Suppressor macrophage (primary cell): ENCODE measurements around the gene PPP2R2D.
"Not testable (repeated sequence)": the region's sequence is repeated elsewhere in the genome, so short reads cannot be mapped to it uniquely, and the experiment has no call there.

Experiments used
- DNase-seq, 4 experiments: peaks; one replicate each; pipeline ENCODE4 v3.0.0-alpha.2; 2020 to 2022

Gene PPP2R2D

DNA sequence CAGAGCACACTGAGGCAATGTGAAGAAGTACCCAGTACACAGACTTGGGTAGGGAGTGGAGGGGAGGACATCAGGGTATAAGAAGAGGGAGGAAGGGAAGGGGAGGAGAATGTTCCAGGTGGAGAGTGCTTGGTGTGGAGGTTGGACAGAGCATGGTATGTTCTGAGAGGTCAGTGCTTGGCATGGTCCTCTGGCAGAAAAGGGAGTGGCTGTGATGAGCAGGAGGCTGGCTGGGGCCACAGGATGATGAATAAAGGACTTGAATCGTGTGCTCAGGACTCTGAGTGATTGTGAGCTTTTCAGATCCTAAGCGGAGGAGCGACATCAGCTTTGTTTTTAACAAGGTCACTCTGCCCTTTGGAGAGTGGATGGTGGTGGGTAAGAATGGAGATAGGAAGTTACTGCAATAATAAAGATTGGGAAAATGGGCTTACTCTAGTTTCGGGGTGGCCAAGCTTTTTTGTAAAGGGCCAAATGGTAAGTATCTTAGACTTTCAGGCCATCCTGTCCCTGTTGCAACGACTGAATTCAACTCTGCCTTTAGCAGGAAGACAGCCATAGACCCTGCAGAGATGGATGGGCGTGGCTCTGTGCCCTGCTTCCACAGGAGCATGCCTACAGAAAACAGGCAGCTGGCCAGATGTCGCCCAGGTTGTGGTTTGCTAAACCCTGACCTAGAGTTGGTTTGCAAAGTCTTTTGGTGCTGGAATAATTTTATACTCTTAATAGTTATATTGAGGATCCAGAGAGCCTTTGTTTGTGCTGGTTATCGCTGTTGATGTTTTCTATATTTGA, 8.4 kb downstream of the PPP2R2D start:
- DNase-seq: no peak

DNA sequence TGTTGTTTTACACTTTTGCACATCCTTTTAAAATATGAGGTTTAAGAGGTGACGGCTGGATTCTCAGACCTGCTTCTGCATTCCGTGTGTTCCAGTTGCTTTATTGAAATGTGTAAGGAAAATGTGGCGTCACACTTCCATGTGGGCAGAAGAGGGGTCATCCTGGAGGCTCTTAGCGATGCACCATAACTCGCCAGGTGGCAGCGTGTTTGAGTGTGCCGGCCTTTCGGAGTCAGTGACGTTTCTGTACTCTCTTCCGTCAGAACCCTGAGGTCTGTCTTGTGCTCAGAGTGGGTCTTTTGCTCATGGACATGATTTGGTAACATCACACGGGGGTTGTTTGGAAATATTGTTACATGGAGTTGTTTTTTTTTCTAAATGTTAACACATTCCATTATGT, 9.1 kb downstream of the PPP2R2D start:
- no peak for DNase-seq

DNA sequence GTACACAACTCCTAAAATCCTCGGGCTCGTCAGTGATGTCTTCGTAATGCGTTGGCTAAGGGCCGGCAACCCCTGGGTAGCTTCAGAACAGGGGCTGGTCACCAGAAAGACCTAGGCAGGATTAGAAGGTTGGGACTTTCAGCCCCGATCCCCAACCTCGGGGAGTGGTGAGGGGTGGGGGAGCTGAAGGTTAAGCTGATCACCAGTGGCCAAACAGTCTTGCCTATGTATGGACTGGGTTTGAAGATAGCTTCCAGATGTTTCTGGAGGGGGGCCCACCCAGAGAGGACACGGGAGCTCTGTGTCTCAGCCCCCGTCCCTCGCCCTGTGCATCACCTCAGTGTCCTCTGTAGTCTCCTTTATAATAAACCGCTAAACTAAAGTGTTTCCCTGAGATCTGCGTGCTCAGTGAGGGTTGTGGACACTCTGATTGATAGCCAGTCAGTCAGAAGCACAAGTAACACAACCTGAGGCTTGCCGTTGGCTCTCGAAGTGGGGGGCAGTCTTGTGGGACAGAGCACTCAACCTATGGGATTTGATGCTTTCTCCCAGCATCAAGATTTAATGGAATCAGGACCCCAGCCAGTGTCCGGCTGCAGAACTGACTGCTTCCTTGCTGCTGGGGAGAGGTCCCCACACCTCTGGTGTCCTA, 10.0 kb downstream of the PPP2R2D start:
- no peak for DNase-seq

DNA sequence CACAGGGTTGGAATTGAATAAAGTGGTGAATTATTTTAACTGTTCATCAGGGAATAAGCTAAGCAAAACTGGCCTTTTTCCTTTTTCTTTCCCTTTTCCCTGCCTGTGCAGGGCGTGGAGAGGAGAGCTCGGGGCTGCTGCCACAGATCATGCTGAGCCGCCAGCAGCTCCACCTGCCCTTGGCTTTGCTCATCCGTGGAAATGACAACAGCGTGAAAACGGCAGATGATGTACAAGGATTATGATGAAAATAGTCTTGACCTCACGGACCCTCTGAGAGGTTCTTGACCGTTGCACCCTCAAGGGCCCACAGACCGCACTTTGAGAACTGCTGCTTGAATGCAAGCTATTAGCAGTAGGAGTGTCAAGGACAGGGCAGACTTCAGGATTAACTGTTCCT, 10.6 kb downstream of the PPP2R2D start:
- no peak for DNase-seq

DNA sequence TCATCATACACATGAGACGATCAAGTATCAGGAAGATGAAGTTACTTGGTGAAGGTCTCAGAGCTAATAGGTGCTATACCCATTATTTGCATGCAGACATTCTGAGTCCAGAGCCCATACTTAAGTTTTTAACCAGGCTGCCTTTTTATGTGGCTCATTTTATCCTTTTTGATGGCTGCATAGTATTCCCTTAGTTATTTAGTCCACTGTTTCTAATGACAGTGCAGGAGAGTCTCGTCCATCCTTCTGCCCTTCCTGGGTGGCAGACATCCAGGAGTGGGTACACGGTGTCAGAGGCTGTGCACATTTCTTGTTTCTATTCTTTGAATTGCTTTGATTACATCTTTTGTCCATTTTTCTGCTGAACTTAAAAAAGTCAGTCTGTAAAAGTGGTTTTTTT, 11.8 kb downstream of the PPP2R2D start:
- DNase-seq: no peak

DNA sequence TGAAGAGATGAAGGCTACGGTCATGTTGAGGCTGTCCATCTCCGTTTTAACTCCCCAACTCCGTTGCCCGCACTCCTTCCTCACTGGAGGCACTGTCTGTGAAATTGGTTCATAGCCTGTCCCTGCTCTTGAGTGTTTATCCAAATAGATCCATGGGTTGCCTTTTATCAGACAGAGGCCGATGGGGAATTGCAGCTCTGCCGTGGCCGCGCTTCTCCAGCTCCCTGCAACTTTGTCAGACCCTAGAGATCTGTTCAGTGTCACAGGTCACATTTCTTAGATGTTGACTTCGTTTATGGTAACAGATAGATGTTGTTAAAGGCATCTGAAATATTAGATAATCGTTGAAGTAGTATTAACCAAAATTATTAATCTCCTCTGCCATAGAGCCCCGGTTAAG, 14.7 kb downstream of the PPP2R2D start:
- DNase-seq: no peak

DNA sequence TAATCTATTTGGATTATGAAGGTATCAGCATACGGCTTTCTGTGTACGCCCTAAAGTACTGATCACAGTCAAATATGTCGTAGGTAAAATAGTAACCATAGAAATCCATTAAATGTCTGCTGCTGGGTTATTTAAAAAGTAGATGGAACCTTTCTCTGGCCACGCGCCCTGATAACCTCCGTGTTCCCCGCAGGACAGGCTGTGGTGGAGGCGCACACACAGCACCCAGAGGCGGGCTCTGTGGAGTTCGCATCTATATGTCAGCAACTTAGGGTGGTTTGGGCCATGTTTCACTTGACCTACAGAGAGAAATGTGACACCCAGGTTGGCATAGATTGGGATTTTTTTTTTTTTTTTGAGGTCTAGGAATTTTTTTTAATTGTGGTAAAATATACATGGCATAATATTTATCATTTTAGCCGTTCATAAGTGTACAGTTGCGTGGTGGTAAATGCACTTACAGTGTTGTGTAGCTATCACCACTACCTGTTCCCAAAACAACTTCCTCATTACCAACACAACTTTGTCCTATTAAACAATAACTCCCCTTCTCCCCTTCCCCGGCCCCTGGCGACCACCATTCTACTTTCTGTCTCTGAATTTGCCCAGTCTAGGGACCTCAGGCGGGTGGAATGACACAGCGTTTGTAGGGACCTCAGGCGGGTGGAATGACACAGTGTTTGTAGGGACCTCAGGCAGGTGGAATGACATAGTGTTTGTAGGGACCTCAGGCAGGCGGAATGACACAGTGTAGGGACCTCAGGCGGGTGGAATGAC, 15.4 kb downstream of the PPP2R2D start:
- DNase-seq: no peak

DNA sequence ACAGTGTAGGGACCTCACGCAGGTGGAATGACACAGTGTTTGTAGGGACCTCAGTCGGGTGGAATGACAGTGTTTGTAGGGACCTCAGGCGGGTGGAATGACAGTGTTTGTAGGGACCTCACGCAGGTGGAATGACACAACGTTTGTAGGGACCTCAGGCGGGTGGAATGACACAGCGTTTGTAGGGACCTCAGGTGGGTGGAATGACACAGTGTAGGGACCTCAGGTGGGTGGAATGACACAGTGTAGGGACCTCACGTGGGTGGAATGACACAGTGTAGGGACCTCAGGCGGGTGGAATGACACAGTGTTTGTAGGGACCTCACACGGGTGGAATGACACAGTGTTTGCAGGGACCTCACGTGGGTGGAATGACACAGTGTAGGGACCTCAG, 16.0 kb downstream of the PPP2R2D start:
- not testable (repeated sequence) for DNase-seq

DNA sequence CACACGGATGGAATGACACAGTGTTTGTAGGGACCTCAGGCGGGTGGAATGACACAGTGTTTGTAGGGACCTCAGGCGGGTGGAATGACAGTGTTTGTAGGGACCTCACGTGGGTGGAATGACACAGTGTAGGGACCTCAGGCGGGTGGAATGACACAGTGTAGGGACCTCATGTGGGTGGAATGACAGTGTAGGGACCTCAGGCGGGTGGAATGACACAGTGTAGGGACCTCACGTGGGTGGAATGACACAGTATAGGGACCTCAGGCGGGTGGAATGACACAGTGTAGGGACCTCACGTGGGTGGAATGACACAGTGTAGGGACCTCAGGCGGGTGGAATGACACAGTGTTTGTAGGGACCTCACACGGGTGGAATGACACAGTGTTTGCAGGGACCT, 16.7 kb downstream of the PPP2R2D start:
- not testable (repeated sequence) for DNase-seq

DNA sequence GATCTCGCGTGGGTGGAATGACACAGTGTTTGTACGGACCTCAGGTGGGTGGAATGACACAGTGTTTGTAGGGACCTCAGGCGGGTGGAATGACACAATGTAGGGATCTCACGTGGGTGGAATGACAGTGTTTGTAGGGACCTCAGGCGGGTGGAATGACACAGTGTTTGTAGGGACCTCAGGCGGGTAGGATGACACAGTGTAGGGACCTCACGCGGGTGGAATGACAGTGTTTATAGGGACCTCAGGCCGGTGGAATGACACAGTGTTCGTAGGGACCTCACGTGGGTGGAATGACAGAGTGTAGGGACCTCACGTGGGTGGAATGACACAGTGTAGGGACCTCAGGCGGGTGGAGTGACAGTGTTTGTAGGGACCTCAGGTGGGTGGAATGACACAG, 18.7 kb downstream of the PPP2R2D start:
- not testable (repeated sequence) for DNase-seq

DNA sequence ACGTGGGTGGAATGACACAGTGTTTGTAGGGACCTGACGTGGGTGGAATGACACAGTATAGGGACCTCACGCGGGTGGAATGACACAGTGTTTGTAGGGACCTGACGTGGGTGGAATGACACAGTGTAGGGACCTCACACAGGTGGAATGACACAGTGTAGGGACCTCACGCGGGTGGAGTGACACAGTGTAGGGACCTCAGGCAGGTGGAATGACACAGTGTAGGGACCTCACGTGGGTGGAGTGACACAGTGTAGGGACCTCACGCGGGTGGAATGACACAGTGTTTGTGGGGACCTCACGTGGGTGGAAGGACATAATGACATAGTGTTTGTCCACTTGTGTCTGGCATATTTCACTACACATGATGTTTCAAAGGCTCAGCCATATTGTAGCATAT, 19.3 kb downstream of the PPP2R2D start:
- DNase-seq: peak in 1 of 4 experiments; percentile 25

DNA sequence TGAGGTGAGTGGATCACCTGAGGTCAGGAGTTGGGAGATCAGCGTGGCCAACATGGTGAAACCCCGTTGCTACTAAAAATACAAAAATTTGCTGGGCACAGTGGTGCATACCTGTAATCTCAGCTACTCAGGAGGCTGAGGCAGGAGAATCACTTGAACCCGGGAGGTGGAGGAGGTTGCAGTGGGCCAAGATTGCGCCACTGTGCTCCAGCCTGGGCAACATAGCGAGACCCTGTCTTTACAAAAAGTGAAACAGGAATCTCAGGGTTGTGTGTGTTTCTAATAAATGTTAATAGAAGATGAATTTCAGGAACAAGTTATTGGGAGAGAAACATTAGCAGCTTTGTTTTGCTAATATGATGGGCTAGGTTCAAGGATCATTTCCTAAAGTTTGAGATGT, 19.9 kb downstream of the PPP2R2D start:
- DNase-seq: no peak

DNA sequence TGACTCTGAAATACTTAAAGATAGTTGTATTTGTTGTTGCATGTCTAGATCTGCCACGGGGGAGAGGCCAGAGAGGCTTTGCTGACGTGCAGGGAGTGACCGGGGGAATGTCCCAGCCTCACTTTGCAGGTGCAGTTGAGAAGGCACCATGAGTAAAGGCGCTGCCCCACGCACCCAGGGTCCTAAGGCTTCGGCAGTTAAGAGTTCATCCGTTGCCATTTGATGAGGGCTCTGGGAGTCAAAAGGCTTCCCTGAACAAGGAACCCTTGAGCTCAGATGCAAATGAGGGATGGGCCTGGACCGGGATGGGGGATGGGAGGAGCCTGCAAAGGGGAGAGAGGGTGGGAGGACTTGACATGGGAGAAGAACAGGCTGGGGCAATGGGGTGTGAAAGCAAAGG, 20.4 kb downstream of the PPP2R2D start:
- DNase-seq: no peak

DNA sequence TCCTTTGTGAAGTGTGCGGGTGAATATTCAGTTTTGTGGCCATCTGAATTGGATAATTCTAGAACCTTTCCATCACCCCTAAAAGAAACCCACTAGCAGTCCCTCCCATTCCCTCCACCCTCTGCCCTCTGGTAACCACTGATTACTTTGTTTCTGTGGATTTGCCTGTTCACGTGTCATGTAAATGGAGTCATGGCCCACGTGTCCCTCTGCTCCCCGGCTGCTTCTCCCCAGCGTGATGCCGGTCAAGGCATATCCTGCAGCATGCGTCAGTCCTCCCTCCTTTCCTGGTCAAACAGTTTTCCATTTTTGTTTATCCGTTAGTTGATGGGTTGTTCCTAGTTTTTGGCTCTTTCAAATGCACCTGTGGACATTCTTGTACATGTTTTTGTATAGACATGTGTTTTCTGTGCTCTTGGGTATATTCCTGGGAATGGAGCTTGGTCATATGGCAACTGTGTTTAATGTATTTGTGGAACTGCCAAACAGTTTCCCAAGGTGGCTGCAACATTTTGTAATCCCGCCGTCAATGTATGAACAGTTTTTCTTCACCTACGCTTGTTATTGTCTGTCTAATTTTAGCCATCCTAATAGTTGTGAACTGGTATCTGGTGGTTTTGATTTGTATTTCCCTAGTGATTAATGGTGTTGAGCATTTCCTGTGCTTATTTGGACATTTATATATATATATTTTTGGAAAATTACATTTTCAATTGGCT, 22.4 kb downstream of the PPP2R2D start:
- DNase-seq: no peak

DNA sequence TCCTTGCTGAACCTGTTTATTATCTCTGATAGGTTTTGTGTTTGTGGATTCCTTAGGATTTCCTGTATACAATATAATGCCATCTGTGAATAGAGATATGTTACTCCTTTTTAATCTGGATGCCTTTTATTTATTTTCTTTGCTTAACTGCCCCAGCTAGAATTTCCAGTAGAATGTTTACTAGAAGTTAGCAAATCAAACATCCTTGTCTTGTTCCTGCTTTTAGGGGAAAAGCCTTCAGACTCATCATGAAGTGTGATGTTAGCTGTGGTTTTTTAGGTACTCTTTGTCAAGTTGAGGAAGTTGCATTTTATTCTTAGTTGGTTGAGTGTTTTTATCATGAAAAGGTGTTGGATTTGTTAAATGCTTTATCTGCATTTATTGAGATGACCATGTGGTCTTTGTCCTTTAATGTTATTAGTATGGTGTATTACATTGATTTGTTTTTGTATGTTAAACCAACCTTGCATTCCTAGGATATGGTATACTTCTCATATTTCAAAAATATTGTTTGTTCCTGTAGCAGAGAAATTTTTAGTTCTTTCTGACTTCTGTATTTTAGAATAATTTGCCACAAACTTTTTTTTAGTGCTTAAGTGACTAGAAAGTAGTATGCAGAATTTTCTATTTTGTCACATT, 24.3 kb downstream of the PPP2R2D start:
- peak in 3 of 4 experiments; percentile 20 to 54 (median 44) for DNase-seq

DNA sequence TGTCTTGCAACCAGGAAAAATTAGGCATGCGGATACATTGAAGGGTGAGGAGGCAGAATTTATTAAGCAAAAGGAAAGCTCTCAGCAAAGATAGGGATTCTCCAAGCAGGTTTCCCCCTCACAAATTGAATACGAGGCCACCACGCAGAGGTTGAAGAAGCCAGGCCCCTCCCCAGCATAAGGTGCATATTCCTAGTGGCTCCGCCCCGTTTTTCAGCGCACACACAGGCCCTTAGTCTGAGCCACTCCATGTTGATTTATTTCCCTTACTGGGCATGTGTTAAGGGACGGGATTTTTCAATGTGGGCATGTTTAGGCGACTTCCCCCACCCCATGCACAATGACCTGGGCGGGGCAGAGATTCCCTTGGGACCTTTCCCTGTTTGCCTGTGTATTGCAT, 24.9 kb downstream of the PPP2R2D start:
- DNase-seq: no peak

DNA sequence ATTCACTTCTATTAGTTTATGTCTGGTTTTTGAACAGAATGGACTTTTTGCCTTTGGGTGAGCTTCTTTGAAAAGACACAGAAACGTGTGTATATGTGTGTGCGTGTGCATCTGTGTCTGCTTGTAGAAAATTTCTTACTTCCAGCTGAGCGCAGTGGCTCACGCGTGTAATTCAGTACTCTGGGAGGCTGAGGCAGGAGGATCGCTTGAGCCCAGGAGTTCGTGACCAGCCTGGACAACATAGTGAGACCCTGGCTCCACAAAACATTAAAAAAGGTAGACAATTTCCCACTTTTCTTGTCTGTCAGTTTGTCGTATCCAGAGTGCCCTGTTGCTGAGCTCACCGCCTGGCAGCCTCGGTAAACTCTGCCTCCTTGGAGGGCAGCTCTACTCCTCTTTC, 25.4 kb downstream of the PPP2R2D start:
- DNase-seq: no peak

DNA sequence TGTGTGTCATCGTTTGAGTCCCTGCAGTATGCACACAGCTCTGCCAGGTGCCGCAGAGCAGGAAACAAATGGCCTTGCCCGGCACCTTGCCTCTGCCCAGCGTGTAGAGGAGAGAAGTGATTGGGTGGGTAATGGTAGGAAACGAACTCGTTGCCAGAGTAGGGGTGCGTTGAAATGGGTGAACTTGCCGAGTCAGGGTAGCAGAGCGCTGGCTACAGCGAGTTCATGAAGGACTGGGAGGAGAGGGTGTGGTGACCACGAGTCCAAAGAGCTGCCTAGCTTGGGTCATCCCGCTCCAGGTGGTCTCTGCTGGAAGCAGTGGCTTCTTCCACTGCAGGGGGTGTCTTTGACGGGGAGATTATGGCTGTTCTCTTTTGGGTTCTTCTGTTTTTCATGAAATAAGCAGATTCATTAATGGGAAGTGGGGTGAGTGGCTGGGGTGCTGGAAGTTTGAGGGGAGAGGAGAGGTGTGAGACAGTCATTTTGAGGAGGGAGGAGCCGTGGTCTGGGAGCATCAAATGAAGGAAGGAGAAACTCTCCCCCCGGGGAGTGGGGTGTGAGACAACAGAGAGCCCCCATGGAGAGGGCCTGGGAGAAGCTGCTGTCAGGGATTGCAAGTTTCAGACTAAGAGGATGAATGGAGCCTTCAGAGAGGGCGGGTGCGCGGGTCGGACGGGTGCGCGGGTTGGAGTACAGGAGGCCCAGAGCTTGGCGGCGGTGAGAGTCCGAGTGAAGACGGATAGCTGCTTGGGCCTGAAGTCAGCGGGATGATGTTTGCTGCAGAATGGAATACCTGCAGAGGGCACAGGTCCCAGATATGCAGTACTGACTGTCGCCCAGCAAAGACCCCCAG, 26.2 kb downstream of the PPP2R2D start:
- no peak for DNase-seq

DNA sequence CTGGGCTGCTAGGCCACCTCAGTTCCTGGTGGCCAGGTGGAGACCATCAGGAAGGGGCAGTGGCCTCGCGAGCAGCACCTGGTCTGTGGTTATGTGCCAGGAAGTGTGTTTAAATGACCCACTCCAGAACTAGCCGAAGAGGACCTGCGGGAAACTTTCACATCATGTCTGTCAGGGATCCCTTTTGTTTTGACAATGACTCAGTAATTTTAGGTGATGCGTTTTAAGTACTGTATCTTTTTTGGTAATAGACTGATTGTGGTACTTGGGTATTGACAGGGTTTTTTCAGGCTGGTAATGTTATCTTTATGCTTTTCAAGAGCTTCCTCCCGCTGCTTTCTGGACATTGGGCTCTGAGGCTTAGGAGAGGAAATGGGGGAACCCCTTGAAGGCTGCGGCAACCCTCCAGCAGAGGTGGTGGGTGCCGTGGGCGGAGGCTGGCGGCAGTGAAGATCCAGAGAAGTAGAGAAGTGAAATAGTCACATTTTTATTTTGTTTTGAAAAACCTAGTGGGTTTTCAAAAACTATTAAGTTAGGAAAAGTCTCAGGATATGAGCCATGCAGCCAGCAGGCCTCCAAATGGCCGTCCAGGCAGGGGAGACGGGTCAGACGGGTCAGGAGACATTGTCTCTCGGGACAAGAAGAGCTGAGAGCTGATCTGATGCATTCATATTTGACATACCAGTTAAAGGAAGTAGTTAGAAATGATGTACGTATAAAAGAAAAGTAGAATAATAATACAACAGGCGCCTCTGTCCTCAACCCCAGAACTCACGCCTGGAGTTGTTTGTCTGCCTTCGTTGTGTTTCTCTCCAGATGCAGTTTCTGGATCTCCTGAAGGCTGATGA, 27.7 kb downstream of the PPP2R2D start:
- DNase-seq: peak; percentile 67 to 86 (median 80)

DNA sequence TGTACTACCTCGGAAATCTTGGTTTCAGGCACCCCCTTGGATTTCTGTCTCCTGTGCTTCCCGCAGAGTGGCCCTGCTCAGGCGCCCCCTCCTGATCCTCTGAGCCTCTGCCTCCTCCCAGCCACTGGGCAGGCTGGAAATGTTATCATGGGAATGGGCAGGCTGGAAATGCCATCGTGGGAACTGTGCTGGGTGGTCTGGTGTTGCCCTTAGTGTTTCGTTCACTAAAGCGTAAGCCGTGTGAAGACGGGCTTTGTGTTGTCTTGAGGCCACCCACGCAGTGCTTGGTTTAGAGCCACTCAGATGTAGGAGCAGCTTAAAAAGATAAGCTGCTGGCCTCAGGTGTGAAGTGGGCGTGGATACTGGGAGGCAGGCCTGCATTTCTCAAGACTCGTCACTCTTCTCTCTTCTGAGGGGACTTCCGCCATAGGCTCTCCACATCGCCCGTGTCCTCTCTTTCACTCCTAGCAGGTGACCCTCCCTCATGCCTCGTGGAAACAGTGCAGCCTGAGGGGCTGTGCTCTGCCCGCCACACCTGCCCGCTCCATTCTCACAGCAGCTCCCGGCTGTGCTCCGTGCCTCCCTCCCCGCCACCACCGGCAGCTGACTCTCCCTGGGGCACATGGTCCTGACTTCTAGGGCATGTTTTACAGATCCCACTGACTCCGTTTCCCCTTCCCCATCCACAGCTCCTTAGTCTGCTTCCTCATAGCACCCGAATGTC, 28.5 kb downstream of the PPP2R2D start:
- no peak for DNase-seq
